Activated CD4-positive, alpha-beta T cell treated with anti-CD3 and anti-CD28 coated beads, Interleukin-2, amount 50 U/mL, for 1 hour (primary cell): ENCODE measurements around the gene SLC38A4.

Experiments
- DNase-seq: peaks from one replicate; pipeline ENCODE4 v3.0.0-alpha.2; 2020

SLC38A4 gene

GRCh38 chr12:46811185-46811584 lies 14.6 kb downstream of the SLC38A4 start:
- DNase-seq: no peak

GRCh38 chr12:46808955-46809697 lies 16.7 kb downstream of the SLC38A4 start:
- no peak for DNase-seq

- no peak for DNase-seq
Observed at GRCh38 chr12:46808317-46808716, 17.5 kb downstream of the SLC38A4 start.

GRCh38 chr12:46804054-46804453 lies 21.7 kb downstream of the SLC38A4 start:
- DNase-seq: no peak

- no peak for DNase-seq
Observed at GRCh38 chr12:46803517-46803916, 22.3 kb downstream of the SLC38A4 start.

- no peak for DNase-seq
Observed at GRCh38 chr12:46801293-46801692, 24.5 kb downstream of the SLC38A4 start.

GRCh38 chr12:46800160-46800559 lies 25.6 kb downstream of the SLC38A4 start:
- no peak for DNase-seq

- DNase-seq: no peak
Observed at GRCh38 chr12:46798648-46799047, 27.1 kb downstream of the SLC38A4 start.

- no peak for DNase-seq
Observed at GRCh38 chr12:46798056-46798455, 27.7 kb downstream of the SLC38A4 start.

- no peak for DNase-seq
Observed at GRCh38 chr12:46795988-46796387, 29.8 kb downstream of the SLC38A4 start.

GRCh38 chr12:46794593-46795190 lies 31.1 kb downstream of the SLC38A4 start:
- DNase-seq: no peak

GRCh38 chr12:46792925-46793324 lies 32.9 kb downstream of the SLC38A4 start:
- DNase-seq: no peak

- DNase-seq: no peak
Observed at GRCh38 chr12:46790066-46790465, 35.7 kb downstream of the SLC38A4 start.

GRCh38 chr12:46788072-46788887 lies 37.5 kb downstream of the SLC38A4 start:
- DNase-seq: no peak

- no peak for DNase-seq
Observed at GRCh38 chr12:46787496-46788055, 38.2 kb downstream of the SLC38A4 start.

GRCh38 chr12:46786774-46787173 lies 39.0 kb downstream of the SLC38A4 start:
- no peak for DNase-seq

GRCh38 chr12:46785382-46785781 lies 40.4 kb downstream of the SLC38A4 start:
- DNase-seq: no peak

GRCh38 chr12:46783871-46784270 lies 41.9 kb downstream of the SLC38A4 start:
- DNase-seq: no peak

GRCh38 chr12:46779879-46780278 lies 45.9 kb downstream of the SLC38A4 start:
- no peak for DNase-seq

- DNase-seq: no peak
Observed at GRCh38 chr12:46779063-46779462, 46.7 kb downstream of the SLC38A4 start.

- no peak for DNase-seq
Observed at GRCh38 chr12:46778415-46778814, 47.4 kb downstream of the SLC38A4 start.

- DNase-seq: no peak
Observed at GRCh38 chr12:46777587-46777986, 48.2 kb downstream of the SLC38A4 start.

GRCh38 chr12:46775796-46776195 lies 50.0 kb downstream of the SLC38A4 start:
- DNase-seq: no peak

GRCh38 chr12:46774322-46774633 lies 51.5 kb downstream of the SLC38A4 start:
- DNase-seq: no peak
